Activated CD4-positive, alpha-beta memory T cell treated with anti-CD3 and anti-CD28 coated beads for 36 hours (primary cell): ENCODE data around the gene IMPA2. TPM values are rescaled to one million over a fixed set of nuclear protein-coding genes. Genes with fewer than 3 reads are reported as not detected.
"Not testable (repeated sequence)": the region's sequence is repeated elsewhere in the genome, so short reads cannot be mapped to it uniquely, and the experiment has no call there.

ENCODE experiments used
- CTCF ChIA-PET: fragments of 350-600 bp; sonication (Branson Sonifier 250); formaldehyde crosslinking; loops from one replicate; lab custom pipeline; 2021; ENCODE audit warnings: antibody characterized with exemption, inconsistent platforms; lab: Charles Lee
- POLR2A ChIA-PET: fragments of 350-600 bp; sonication (Branson Sonifier 250); formaldehyde crosslinking; loops from one replicate; lab custom pipeline; 2021; ENCODE audit warnings: antibody characterized with exemption; lab: Charles Lee
- DNase-seq: peaks from one replicate; pipeline ENCODE4 v3.0.0-alpha.2; 2020
- H3K27ac Mint-ChIP-seq: one replicate; pipeline ENCODE4 v1.8.0; 2021; ENCODE audit warnings: mixed read lengths
- H3K27me3 Mint-ChIP-seq: one replicate; pipeline ENCODE4 v1.8.0; 2021; ENCODE audit warnings: mixed read lengths
- H3K36me3 Mint-ChIP-seq: one replicate; pipeline ENCODE4 v1.8.0; 2021; ENCODE audit warnings: mixed read lengths
- H3K4me1 Mint-ChIP-seq: one replicate; pipeline ENCODE4 v1.8.0; 2021; ENCODE audit warnings: low read depth, mixed read lengths
- H3K4me3 Mint-ChIP-seq: one replicate; pipeline ENCODE4 v1.8.0; 2021; ENCODE audit warnings: mild to moderate bottlenecking, mixed read lengths
- H3K9me3 Mint-ChIP-seq: one replicate; pipeline ENCODE4 v1.8.0; 2021; ENCODE audit warnings: mixed read lengths
- intact Hi-C: fragments of 100-400 bp; cut with micrococcal nuclease; formaldehyde crosslinking; loops from one replicate; pipeline ENCODE4 v1.15.1; 2023
- total RNA-seq, 2 experiments: library from RNA; stranded (reverse); gene quantifications; one replicate each; pipeline ENCODE4 v1.2.3, GENCODE V29; 2021

Gene IMPA2
- total RNA-seq, 2 experiments from 2014 or later = 20.3 to 21.6 TPM

GRCh38 chr18:12060182-12060870 is 79.0 kb downstream of the IMPA2 start:
- Mint-ChIP-seq H3K27me3 (no peaks in the 10 kb centered on the region), H3K27ac (no peak overlapping the region), H3K36me3 (no peaks in the 10 kb centered on the region), H3K4me3 (no peak overlapping the region), H3K4me1 (no peaks in the 10 kb centered on the region), H3K9me3 (no peaks in the 10 kb centered on the region)
- CTCF ChIA-PET = no interaction called here
- intact Hi-C loops = no loop called here
- no peak for DNase-seq
- POLR2A ChIA-PET = no interaction called here

DNA sequence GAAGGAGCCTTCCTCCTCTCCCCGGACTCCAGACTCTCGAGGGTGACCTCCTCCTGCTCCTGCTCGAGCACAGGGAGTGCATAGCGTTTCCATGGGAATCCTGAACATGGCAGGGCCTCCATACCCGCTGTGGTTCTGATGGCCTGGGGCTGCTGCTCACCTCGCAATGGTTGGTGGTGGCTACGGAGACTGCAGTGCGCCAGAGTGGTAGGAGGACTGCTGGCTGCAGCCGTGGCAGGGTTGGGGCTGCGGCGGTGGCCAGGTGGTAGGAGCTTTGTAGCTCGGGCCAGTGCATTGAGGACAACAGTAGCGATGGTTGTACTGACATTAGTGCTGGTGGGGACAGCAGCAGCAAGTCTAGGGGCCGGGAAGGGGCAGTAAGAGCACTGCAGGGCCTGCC is 80.4 kb downstream of the IMPA2 start:
- ChIA-PET POLR2A (no interaction called here), CTCF (no interaction called here)
- Mint-ChIP-seq H3K4me3 (no peak overlapping the region), H3K4me1 (no peaks in the 10 kb centered on the region), H3K9me3 (no peaks in the 10 kb centered on the region), H3K27ac (no peak overlapping the region), H3K27me3 (no peaks in the 10 kb centered on the region), H3K36me3 (no peaks in the 10 kb centered on the region)
- intact Hi-C loops = no loop called here
- DNase-seq = no peak

GRCh38 chr18:12062974-12063373 is 81.7 kb downstream of the IMPA2 start:
- Mint-ChIP-seq H3K9me3 (no peaks in the 10 kb centered on the region), H3K4me1 (no peaks in the 10 kb centered on the region), H3K36me3 (no peaks in the 10 kb centered on the region), H3K27me3 (no peaks in the 10 kb centered on the region), H3K27ac (no peak overlapping the region), H3K4me3 (no peak overlapping the region)
- ChIA-PET CTCF (interaction anchor here (0.6 kb wide), 1 partner anchor 25 kb away, joined by 3 read pairs; no protein-coding TSS in a partner anchor), POLR2A (no interaction called here)
- intact Hi-C loops = no loop called here
- no peak for DNase-seq

DNA sequence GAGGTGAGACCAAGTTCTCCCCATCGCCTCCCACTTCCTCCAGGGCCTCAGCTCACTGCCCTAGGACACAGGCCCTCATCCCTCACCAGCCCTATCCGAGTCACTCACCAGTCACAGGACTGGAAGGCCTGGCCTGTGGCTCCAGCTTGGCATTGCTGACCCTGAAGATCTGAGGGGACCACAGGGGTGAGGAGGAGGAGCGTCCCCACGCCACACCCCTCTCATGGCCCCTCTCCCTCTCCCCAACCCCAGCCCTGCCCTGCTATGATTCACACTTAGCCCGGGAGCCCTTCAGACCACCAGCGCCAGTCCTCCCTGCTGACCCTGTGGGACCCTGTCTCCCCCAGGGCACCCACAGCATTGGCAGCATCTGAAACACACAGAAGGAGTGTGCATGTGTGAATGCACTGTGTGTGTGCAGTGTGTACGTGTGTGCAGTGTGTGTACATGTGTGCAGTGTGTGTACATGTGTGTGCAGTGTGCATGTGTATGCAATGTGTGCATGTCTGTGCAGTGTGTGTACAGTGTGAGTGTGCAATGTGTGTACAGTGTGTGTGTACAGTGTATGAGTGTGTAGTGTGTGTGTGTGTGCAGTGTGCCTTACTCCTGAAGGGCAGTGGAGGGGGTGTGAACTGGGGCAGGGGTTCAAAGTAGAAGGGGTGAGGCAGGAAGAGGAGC is 82.9 kb downstream of the IMPA2 start:
- H3K27me3 Mint-ChIP-seq = no peaks in the 10 kb centered on the region
- no peak overlapping the region for H3K4me3 Mint-ChIP-seq
- no peaks in the 10 kb centered on the region for H3K36me3 Mint-ChIP-seq
- no peaks in the 10 kb centered on the region for H3K9me3 Mint-ChIP-seq
- intact Hi-C loops = no loop called here
- POLR2A ChIA-PET = no interaction called here
- no peak for DNase-seq
- no peaks in the 10 kb centered on the region for H3K4me1 Mint-ChIP-seq
- CTCF ChIA-PET = no interaction called here
- H3K27ac Mint-ChIP-seq = no peak overlapping the region

DNA sequence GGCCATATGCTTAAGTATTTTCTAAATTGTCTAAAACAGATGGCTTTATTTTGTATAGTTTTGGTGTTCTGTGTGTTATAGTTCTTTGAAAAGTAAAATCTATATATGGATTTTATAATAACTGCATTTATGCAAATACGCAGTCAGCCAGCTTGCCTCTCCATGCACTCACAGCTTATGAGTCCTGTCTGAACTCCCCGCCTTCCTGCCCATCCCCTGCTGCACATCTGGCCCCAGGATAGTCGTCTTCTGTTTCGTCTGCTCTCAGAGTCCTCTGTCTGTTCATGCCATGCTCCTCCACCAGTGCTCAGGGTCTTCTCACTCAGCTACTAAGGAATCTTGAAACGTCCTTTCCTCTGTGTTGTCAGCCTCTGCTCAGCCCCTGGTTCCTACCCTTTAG is 84.1 kb downstream of the IMPA2 start:
- intact Hi-C loops = no loop called here
- no peak overlapping the region for H3K27ac Mint-ChIP-seq
- no peaks in the 10 kb centered on the region for H3K4me1 Mint-ChIP-seq
- no peak for DNase-seq
- ChIA-PET CTCF (no interaction called here), POLR2A (no interaction called here)
- H3K36me3 Mint-ChIP-seq = no peaks in the 10 kb centered on the region
- H3K9me3 Mint-ChIP-seq = no peaks in the 10 kb centered on the region
- H3K27me3 Mint-ChIP-seq = no peaks in the 10 kb centered on the region
- no peak overlapping the region for H3K4me3 Mint-ChIP-seq

- no peaks in the 10 kb centered on the region for H3K4me1 Mint-ChIP-seq
- no peaks in the 10 kb centered on the region for H3K27me3 Mint-ChIP-seq
- intact Hi-C loops = no loop called here
- no peaks in the 10 kb centered on the region for H3K36me3 Mint-ChIP-seq
- POLR2A ChIA-PET = no interaction called here
- H3K27ac Mint-ChIP-seq = no peak overlapping the region
- H3K4me3 Mint-ChIP-seq = no peak overlapping the region
- no peaks in the 10 kb centered on the region for H3K9me3 Mint-ChIP-seq
- DNase-seq = no peak
- CTCF ChIA-PET = no interaction called here
Measured at GRCh38 chr18:12066910-12067511, 85.7 kb downstream of the IMPA2 start.

- intact Hi-C loops = no loop called here
- H3K27ac Mint-ChIP-seq = no peak overlapping the region
- DNase-seq = no peak
- ChIA-PET CTCF (no interaction called here), POLR2A (no interaction called here)
- H3K4me3 Mint-ChIP-seq = no peak overlapping the region
- H3K9me3 Mint-ChIP-seq = no peaks in the 10 kb centered on the region
- H3K27me3 Mint-ChIP-seq = no peaks in the 10 kb centered on the region
- H3K36me3 Mint-ChIP-seq = no peaks in the 10 kb centered on the region
- H3K4me1 Mint-ChIP-seq = no peaks in the 10 kb centered on the region
Measured at GRCh38 chr18:12067671-12068070, 86.4 kb downstream of the IMPA2 start.

DNA sequence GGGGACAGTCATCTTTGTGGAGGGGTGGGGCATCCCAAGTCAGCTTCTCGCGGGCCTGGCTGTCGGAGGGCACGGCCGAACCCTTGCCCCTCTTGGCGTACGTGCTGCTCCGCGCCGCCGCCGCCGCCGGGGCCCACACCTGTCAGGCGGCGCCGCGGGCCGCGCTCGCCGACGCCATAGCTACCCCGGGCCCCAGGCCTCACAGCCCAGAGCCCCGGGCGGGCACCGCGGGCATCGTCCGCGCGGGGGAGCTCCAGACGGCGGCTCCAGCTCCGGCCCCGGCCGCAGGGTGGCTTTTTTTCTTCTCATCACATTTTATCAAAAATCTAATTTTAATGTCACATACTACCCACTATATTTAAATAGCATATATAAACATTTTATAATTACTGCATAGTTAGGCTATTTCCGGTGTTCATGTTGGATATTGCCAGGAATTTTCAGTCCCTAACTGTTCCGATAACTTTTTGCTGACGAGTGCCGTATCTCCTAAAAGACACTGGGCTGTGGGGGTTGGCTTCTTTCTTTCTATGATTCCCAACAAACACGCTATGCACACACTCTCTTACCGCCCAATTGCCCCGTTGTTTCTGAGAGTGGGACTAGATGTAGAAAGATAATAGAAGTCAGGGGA is 87.1 kb downstream of the IMPA2 start:
- H3K27me3 Mint-ChIP-seq, CTCF ChIA-PET, H3K4me1 Mint-ChIP-seq, H3K27ac Mint-ChIP-seq, intact Hi-C loops, POLR2A ChIA-PET, H3K36me3 Mint-ChIP-seq, DNase-seq, H3K4me3 Mint-ChIP-seq, H3K9me3 Mint-ChIP-seq: not testable (repeated sequence)

GRCh38 chr18:12068950-12069320 is 87.6 kb downstream of the IMPA2 start:
- Mint-ChIP-seq H3K4me1 (no peaks in the 10 kb centered on the region), H3K27me3 (peaks cover 4% of the 10 kb centered on the region), H3K4me3 (no peak overlapping the region), H3K27ac (no peak overlapping the region), H3K9me3 (no peaks in the 10 kb centered on the region), H3K36me3 (no peaks in the 10 kb centered on the region)
- ChIA-PET POLR2A (no interaction called here), CTCF (no interaction called here)
- no peak for DNase-seq
- intact Hi-C loops = no loop called here

DNA sequence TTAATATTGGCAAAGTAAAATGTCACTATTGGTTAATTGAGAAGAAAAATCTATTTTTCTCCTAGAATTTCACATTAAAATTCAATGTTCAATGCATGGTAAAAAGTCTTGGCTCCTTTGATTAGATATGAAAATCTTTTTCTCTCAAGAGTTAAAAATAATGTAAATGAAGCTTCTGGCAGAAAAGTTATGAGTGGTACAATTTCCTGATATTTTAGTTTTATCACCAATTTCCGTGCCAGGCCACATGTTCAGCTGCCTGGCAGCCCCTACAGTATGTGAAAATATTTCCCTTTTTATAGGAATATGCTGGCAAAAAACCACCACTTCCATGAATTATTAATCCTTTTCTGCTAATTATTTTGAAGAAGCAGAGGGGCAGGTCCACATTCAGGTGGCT is 89.8 kb downstream of the IMPA2 start:
- H3K4me1 Mint-ChIP-seq, DNase-seq, CTCF ChIA-PET, H3K4me3 Mint-ChIP-seq, H3K36me3 Mint-ChIP-seq, intact Hi-C loops, POLR2A ChIA-PET, H3K27ac Mint-ChIP-seq, H3K9me3 Mint-ChIP-seq: not testable (repeated sequence)
- H3K27me3 Mint-ChIP-seq = peaks cover 12% of the 10 kb centered on the region

GRCh38 chr18:12072996-12073395 is 91.7 kb downstream of the IMPA2 start:
- Mint-ChIP-seq H3K9me3 (no peaks in the 10 kb centered on the region), H3K36me3 (no peaks in the 10 kb centered on the region), H3K27me3 (peaks cover 12% of the 10 kb centered on the region), H3K4me1 (no peaks in the 10 kb centered on the region), H3K27ac (no peak overlapping the region), H3K4me3 (no peak overlapping the region)
- intact Hi-C loops = no loop called here
- DNase-seq = no peak
- CTCF ChIA-PET = interaction anchor here (1.2 kb wide), 1 partner anchor 164 kb away, joined by 3 read pairs; no protein-coding TSS in a partner anchor
- POLR2A ChIA-PET = no interaction called here

GRCh38 chr18:12074736-12075135 is 93.4 kb downstream of the IMPA2 start:
- intact Hi-C loops = no loop called here

More at GRCh38 chr18:12074736-12075135, 93.4 kb downstream of the IMPA2 start:
- no peaks in the 10 kb centered on the region for H3K9me3 Mint-ChIP-seq
- no peak for DNase-seq
- H3K27ac Mint-ChIP-seq = no peak overlapping the region
- ChIA-PET POLR2A (no interaction called here), CTCF (interaction anchor here (0.7 kb wide), 1 partner anchor 162 kb away, joined by 5 read pairs; no protein-coding TSS in a partner anchor)
- peaks cover 15% of the 10 kb centered on the region for H3K27me3 Mint-ChIP-seq
- H3K36me3 Mint-ChIP-seq = no peaks in the 10 kb centered on the region
- no peaks in the 10 kb centered on the region for H3K4me1 Mint-ChIP-seq
- no peak overlapping the region for H3K4me3 Mint-ChIP-seq
